Kidney epithelial cell (primary cell): ENCODE measurements around the gene ARHGAP27. TPM values are rescaled to one million over a fixed set of nuclear protein-coding genes. Genes with fewer than 3 reads are reported as not detected.

Experiments
- DNase-seq: peaks from one replicate; pipeline ENCODE4 v3.0.0-alpha.2; 2010; ENCODE audit warnings: low read depth
- H3K27me3 ChIP-seq: 2 replicates; pipeline ENCODE4 v1.6.0; 2011; ENCODE audit warnings: low read length; ENCODE audit not compliant: control insufficient read depth, insufficient read depth
- H3K36me3 ChIP-seq: 2 replicates; pipeline ENCODE4 v1.5.1; 2011; ENCODE audit warnings: low read length; ENCODE audit not compliant: control insufficient read depth, insufficient read depth
- H3K4me3 ChIP-seq: 2 replicates; pipeline ENCODE4 v1.5.1; 2011; ENCODE audit warnings: low read depth, mild to moderate bottlenecking, control low read depth, low read length
- CTCF ChIP-seq: IDR thresholded peaks from 2 replicates; pipeline ENCODE4 v1.5.1; 2011; ENCODE audit warnings: mild to moderate bottlenecking, moderate library complexity, low read length, control low read depth, inconsistent platforms; ENCODE audit not compliant: insufficient read depth, poor library complexity, severe bottlenecking
- total RNA-seq: library from RNA; depleted of rRNA; stranded (reverse); fragments of >200 nt; gene quantifications from 2 replicates; pipeline ENCODE4 v1.2.3, GENCODE V29; 2015

ARHGAP27 gene
- total RNA-seq, 1 donor from 2014 or later = 36.4 TPM

- no peaks in the 10 kb centered on the region for H3K27me3 ChIP-seq
- H3K36me3 ChIP-seq = no peaks in the 10 kb centered on the region
- DNase-seq = no peak
- TF ChIP-seq CTCF = no peak
- no peak overlapping the region for H3K4me3 ChIP-seq
Measured at GRCh38 chr17:45397796-45398195, 34.9 kb downstream of the ARHGAP27 start.

- DNase-seq = no peak
- Histone ChIP-seq H3K4me3 (no peak overlapping the region), H3K36me3 (no peaks in the 10 kb centered on the region), H3K27me3 (no peaks in the 10 kb centered on the region)
- TF ChIP-seq CTCF = no peak
Measured at GRCh38 chr17:45396496-45397205, 36.0 kb downstream of the ARHGAP27 start.

GRCh38 chr17:45395569-45396415 is 36.9 kb downstream of the ARHGAP27 start:
- no peak for DNase-seq
- no peak for TF ChIP-seq CTCF
- no peaks in the 10 kb centered on the region for H3K27me3 ChIP-seq
- H3K36me3 ChIP-seq = no peaks in the 10 kb centered on the region
- H3K4me3 ChIP-seq = no peak overlapping the region

GRCh38 chr17:45394913-45395568 is 37.6 kb downstream of the ARHGAP27 start:
- DNase-seq = no peak
- no peak overlapping the region for H3K4me3 ChIP-seq
- TF ChIP-seq CTCF = peak; percentile 80
- no peaks in the 10 kb centered on the region for H3K36me3 ChIP-seq
- no peaks in the 10 kb centered on the region for H3K27me3 ChIP-seq

GRCh38 chr17:45394564-45394912 is 38.1 kb downstream of the ARHGAP27 start:
- no peaks in the 10 kb centered on the region for H3K27me3 ChIP-seq
- H3K36me3 ChIP-seq = no peaks in the 10 kb centered on the region
- TF ChIP-seq CTCF = no peak
- H3K4me3 ChIP-seq = no peak overlapping the region
- DNase-seq = no peak
